Tibial nerve (tissue), 4 donors: ENCODE results near the gene MYO7A. TPM values are rescaled to one million over a fixed set of nuclear protein-coding genes. Genes with fewer than 3 reads are reported as not detected.

Experiments
- DNase-seq, 2 donors: peaks; one replicate each; pipeline ENCODE4 v3.0.0-alpha.2; 2019; ENCODE audit warnings: low spot score in 2 of 2
- H3K27ac ChIP-seq, 4 donors: fragments of 200-600 bp; sonication (generic) in 3 of 4; one replicate each; pipeline ENCODE4 v1.5.1; 2017 to 2019; ENCODE audit warnings: mild to moderate bottlenecking in 1 of 4
- H3K27me3 ChIP-seq, 2 donors: fragments of 200-600 bp; sonication (generic) in 1 of 2; one replicate each; pipeline versions ENCODE4 v1.5.1 to v1.6.0; 2017 to 2019
- H3K36me3 ChIP-seq, 3 donors: fragments of 200-600 bp; sonication (generic); one replicate each; pipeline ENCODE4 v1.5.1; 2018 to 2019
- H3K4me1 ChIP-seq, 4 donors: fragments of 200-600 bp; sonication (generic) in 3 of 4; one replicate each; pipeline ENCODE4 v1.5.1; 2017 to 2019
- H3K4me3 ChIP-seq, 4 donors: fragments of 200-600 bp; sonication (generic) in 3 of 4; one replicate each; pipeline ENCODE4 v1.5.1; 2017 to 2019; ENCODE audit warnings: mild to moderate bottlenecking in 1 of 4, moderate library complexity in 1 of 4
- H3K9me3 ChIP-seq, 4 donors: fragments of 200-600 bp; sonication (generic) in 3 of 4; one replicate each; pipeline ENCODE4 v1.5.1; 2017 to 2019
- CTCF ChIP-seq, 5 experiments: fragments of 200-600 bp in 3 of 5; fragments of 450-650 bp in 2 of 5; sonication (generic) in 3 of 5; IDR thresholded peaks; one replicate each; pipeline ENCODE4 v1.5.1; 2016 to 2019; ENCODE audit warnings: antibody characterized with exemption in 5 of 5, mild to moderate bottlenecking in 3 of 5, moderate library complexity in 2 of 5
- EP300 ChIP-seq, 2 donors: sonication (generic); formaldehyde crosslinking; IDR thresholded peaks; one replicate each; pipeline ENCODE4 v1.6.1; 2017; ENCODE audit warnings: antibody characterized with exemption in 2 of 2, mild to moderate bottlenecking in 1 of 2
- POLR2A ChIP-seq, 2 donors: fragments of 450-650 bp; IDR thresholded peaks; one replicate each; pipeline ENCODE4 v1.6.1; 2017; ENCODE audit warnings: antibody characterized with exemption in 2 of 2, mild to moderate bottlenecking in 2 of 2, moderate library complexity in 2 of 2
- WGBS, 2 donors: methylation state at CpG; one replicate each; pipeline ENCODE4 v1.1.5; 2018; 5-methylcytosine and 5-hydroxymethylcytosine counted together
- total RNA-seq, 4 donors: library from RNA; depleted of rRNA; stranded (reverse); fragments of >200 nt; gene quantifications; one replicate each; pipeline ENCODE4 v1.1.0, GENCODE V29; 2016

The MYO7A gene
- total RNA-seq, 4 donors from 2014 or later, result 12.6 to 45.0 (median 24.4) TPM

- peaks cover 0 to 6% (median 0%) of the 10 kb centered on the region in 4 donors for H3K4me1 ChIP-seq
- DNase-seq, result no peak
- H3K9me3 ChIP-seq, result no peaks in the 10 kb centered on the region
- TF ChIP-seq POLR2A (IDR thresholded peaks at IDR 0.05), result no peak
- TF ChIP-seq CTCF (IDR thresholded peaks at IDR 0.05), result no peak
- no peak for TF ChIP-seq EP300 (IDR thresholded peaks at IDR 0.05)
- no peak overlapping the region for H3K4me3 ChIP-seq
- no peak overlapping the region for H3K27ac ChIP-seq
- peaks cover 0 to 84% (median 0%) of the 10 kb centered on the region in 3 donors for H3K36me3 ChIP-seq
- WGBS, 2 donors, result 59 to 67% methylated on average over 7 of the region's 7 CpGs
- no peaks in the 10 kb centered on the region for H3K27me3 ChIP-seq
These were observed 10.6 kb upstream of the MYO7A start for GRCh38 chr11:77117492-77117891.

DNA sequence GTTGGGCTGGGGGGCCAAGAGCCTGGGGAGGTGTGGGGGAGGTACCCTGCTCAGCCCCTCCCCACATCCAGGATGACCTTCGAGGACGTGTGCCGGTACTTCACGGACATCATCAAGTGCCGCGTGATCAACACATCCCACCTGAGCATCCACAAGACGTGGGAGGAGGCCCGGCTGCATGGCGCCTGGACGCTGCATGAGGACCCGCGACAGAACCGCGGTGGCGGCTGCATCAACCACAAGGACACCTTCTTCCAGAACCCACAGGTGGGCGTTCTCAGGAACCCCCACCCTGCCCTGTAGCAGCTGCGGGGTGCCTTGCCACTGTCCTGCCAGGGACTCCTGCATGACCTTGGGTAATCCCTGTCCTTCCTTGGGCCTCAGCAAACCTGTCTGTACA, 10.0 kb upstream of the MYO7A start:
- H3K4me1 ChIP-seq, result peaks cover 0 to 4% (median 0%) of the 10 kb centered on the region in 4 donors
- no peak overlapping the region for H3K4me3 ChIP-seq
- WGBS, 2 donors, result 93% methylated on average over 15 to 17 of the region's 17 CpGs
- H3K36me3 ChIP-seq, result peaks cover 0 to 90% (median 0%) of the 10 kb centered on the region in 3 donors
- no peak for TF ChIP-seq EP300 (IDR thresholded peaks at IDR 0.05)
- no peak for TF ChIP-seq CTCF (IDR thresholded peaks at IDR 0.05)
- no peak for TF ChIP-seq POLR2A (IDR thresholded peaks at IDR 0.05)
- no peak for DNase-seq
- H3K27me3 ChIP-seq, result no peaks in the 10 kb centered on the region
- no peak overlapping the region for H3K27ac ChIP-seq
- H3K9me3 ChIP-seq, result no peaks in the 10 kb centered on the region

- Histone ChIP-seq H3K36me3 (peaks cover 0 to 99% (median 0%) of the 10 kb centered on the region in 3 donors), H3K4me3 (no peak overlapping the region), H3K4me1 (no peaks in the 10 kb centered on the region), H3K27ac (no peak overlapping the region), H3K9me3 (no peaks in the 10 kb centered on the region), H3K27me3 (no peaks in the 10 kb centered on the region)
- 88 to 89% methylated on average over 3 to 12 of the region's 12 CpGs for WGBS, 2 donors
- TF ChIP-seq POLR2A (IDR thresholded peaks at IDR 0.05), result no peak
- no peak for TF ChIP-seq EP300 (IDR thresholded peaks at IDR 0.05)
- no peak for TF ChIP-seq CTCF (IDR thresholded peaks at IDR 0.05)
- no peak for DNase-seq
These were observed 9.1 kb upstream of the MYO7A start for GRCh38 chr11:77118971-77119370.

DNA sequence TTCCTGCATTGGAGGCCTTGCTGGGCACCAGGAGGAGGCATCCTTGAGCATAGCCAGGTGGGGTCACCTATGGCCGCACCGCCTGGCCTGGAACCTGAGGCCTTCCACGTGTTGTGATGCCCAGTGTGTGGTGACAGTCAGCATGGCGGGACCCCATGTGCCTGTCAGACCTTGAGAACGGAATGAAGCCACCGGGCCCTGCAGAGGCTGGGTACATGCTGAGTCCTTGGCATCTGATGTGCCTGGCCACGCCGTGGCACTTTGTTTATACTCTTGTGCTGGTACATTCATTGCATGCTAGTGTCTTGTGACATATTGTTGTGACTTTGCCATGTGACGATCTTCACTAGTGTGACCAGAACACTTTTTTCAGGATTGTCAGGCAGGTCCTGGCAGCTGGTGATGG, 8.5 kb upstream of the MYO7A start:
- H3K4me3 ChIP-seq, result no peak overlapping the region
- WGBS, 2 donors, result 93% methylated on average over 4 to 9 of the region's 9 CpGs
- no peaks in the 10 kb centered on the region for H3K9me3 ChIP-seq
- TF ChIP-seq EP300 (IDR thresholded peaks at IDR 0.05) (no peak), POLR2A (IDR thresholded peaks at IDR 0.05) (no peak), CTCF (IDR thresholded peaks at IDR 0.05) (no peak)
- no peak for DNase-seq
- no peaks in the 10 kb centered on the region for H3K27me3 ChIP-seq
- no peak overlapping the region for H3K27ac ChIP-seq
- no peaks in the 10 kb centered on the region for H3K4me1 ChIP-seq
- peaks cover 0 to 99% (median 0%) of the 10 kb centered on the region in 3 donors for H3K36me3 ChIP-seq

DNA sequence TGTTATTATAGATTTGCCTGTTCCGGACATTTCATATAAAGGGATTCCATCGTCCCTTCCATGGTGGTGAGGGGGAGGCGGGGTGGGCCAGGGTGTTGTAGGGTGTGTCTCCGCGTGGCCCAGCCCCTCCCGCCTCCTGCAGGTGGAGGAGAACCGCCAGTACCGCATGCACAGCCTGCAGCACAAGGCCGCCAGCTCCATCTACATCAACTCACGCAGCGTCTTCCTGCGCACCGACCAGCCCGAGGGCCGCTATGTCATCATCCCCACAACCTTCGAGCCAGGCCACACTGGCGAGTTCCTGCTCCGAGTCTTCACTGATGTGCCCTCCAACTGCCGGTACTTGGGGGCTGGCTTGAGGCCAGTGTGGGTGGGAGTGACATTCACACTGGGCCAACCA, 7.5 kb upstream of the MYO7A start:
- no peak overlapping the region for H3K27ac ChIP-seq
- H3K4me3 ChIP-seq, result no peak overlapping the region
- no peaks in the 10 kb centered on the region for H3K4me1 ChIP-seq
- no peaks in the 10 kb centered on the region for H3K9me3 ChIP-seq
- no peak for DNase-seq
- H3K36me3 ChIP-seq, result peaks cover 0 to 91% (median 0%) of the 10 kb centered on the region in 3 donors
- TF ChIP-seq POLR2A (IDR thresholded peaks at IDR 0.05) (no peak), CTCF (IDR thresholded peaks at IDR 0.05) (no peak), EP300 (IDR thresholded peaks at IDR 0.05) (no peak)
- WGBS, 2 donors, result 90 to 91% methylated on average over 19 of the region's 19 CpGs
- no peaks in the 10 kb centered on the region for H3K27me3 ChIP-seq
